Kasumi-1 (cell line): ENCODE results near the gene REM1.
"Not testable (repeated sequence)": the region's sequence is repeated elsewhere in the genome, so short reads cannot be mapped to it uniquely, and the experiment has no call there.

Source experiments
- DNase-seq, 2 experiments: peaks; one replicate each; lab custom pipeline; 2025; lab: John Stamatoyannopoulos, UW

The REM1 gene

GRCh38 chr20:31474758-31475427 lies at the start of gene REM1, which contains the start of gene DEFB124:
REM1 (plus strand) TSS chr20:31475288; CDS start chr20:31476446, 1,158 bp downstream.
DEFB124 (minus strand) TSS chr20:31475127; CDS start chr20:31473013, 2,114 bp downstream.
- no peak for DNase-seq

- no peak for DNase-seq
These were observed 49.3 kb upstream of the REM1 start for GRCh38 chr20:31425797-31426196.

GRCh38 chr20:31426891-31427551 lies 48.1 kb upstream of the REM1 start:
- DNase-seq: not testable (repeated sequence)

GRCh38 chr20:31427576-31427975 lies 47.5 kb upstream of the REM1 start:
- DNase-seq: not testable (repeated sequence)

- DNase-seq: no peak
These were observed 44.4 kb upstream of the REM1 start for GRCh38 chr20:31430568-31431115.

- no peak for DNase-seq
These were observed 35.0 kb upstream of the REM1 start, which contains the start of gene DEFB123 for GRCh38 chr20:31440012-31440659. DEFB123 (plus strand) TSS chr20:31440632; CDS start chr20:31440699, 67 bp downstream.

- no peak for DNase-seq
These were observed 28.8 kb upstream of the REM1 start for GRCh38 chr20:31446084-31446819.

- no peak for DNase-seq
These were observed 25.3 kb upstream of the REM1 start for GRCh38 chr20:31449511-31450414.

GRCh38 chr20:31452575-31452974 lies 22.5 kb upstream of the REM1 start:
- no peak for DNase-seq

GRCh38 chr20:31454361-31454760 lies 20.7 kb upstream of the REM1 start:
- DNase-seq: no peak

- not testable (repeated sequence) for DNase-seq
These were observed 4.1 kb upstream of the REM1 start for GRCh38 chr20:31470946-31471345.

GRCh38 chr20:31472395-31473330 lies 2.4 kb upstream of the REM1 start:
- no peak for DNase-seq

GRCh38 chr20:31473331-31474096 lies 1.6 kb upstream of the REM1 start:
- no peak for DNase-seq

GRCh38 chr20:31474097-31474436 lies 1.0 kb upstream of the REM1 start:
- DNase-seq: no peak

GRCh38 chr20:31475472-31476293 lies 595 bp downstream of the REM1 start:
- DNase-seq: no peak

- DNase-seq: no peak
These were observed 1.2 kb downstream of the REM1 start for GRCh38 chr20:31476294-31476585.

- no peak for DNase-seq
These were observed 1.6 kb downstream of the REM1 start for GRCh38 chr20:31476643-31477215.

GRCh38 chr20:31484001-31484400 lies 8.9 kb downstream of the REM1 start:
- DNase-seq: no peak
